Stomach (tissue), 9 donors: ENCODE data around the gene PSMC5. TPM values are rescaled to one million over a fixed set of nuclear protein-coding genes. Genes with fewer than 3 reads are reported as not detected.
A peak's percentile ranks its signal among the peaks of the same experiment; 100 is the strongest.

Experiments used
- DNase-seq, 2 donors: peaks; one replicate each; pipeline versions ENCODE4 v3.0.0 to v3.0.0-alpha.2; 2013 to 2019
- H3K27ac ChIP-seq, 5 donors: fragments of 200-600 bp in 4 of 5; sonication (generic) in 4 of 5; one replicate each; pipeline ENCODE4 v1.5.1; 2013 to 2019; ENCODE audit warnings: mild to moderate bottlenecking in 1 of 5, moderate library complexity in 1 of 5
- H3K27me3 ChIP-seq, 3 donors: fragments of 200-600 bp; sonication (generic); one replicate each; pipeline ENCODE4 v1.5.1; 2017 to 2019; ENCODE audit warnings: mixed run types in 1 of 3
- H3K36me3 ChIP-seq, 4 donors: fragments of 200-600 bp; sonication (generic); 1 replicate in 3 of 4; 2 replicates in 1 of 4; pipeline ENCODE4 v1.5.1; 2016 to 2019
- H3K4me1 ChIP-seq, 4 donors: fragments of 200-600 bp; sonication (generic); one replicate each; pipeline ENCODE4 v1.5.1; 2016 to 2019
- H3K4me3 ChIP-seq, 4 donors: fragments of 200-600 bp; sonication (generic) in 3 of 4; one replicate each; pipeline ENCODE4 v1.5.1; 2016 to 2019; ENCODE audit warnings: mild to moderate bottlenecking in 1 of 4
- H3K9me3 ChIP-seq, 4 donors: fragments of 200-600 bp; sonication (generic); one replicate each; pipeline ENCODE4 v1.5.1; 2016 to 2019
- CTCF ChIP-seq, 7 experiments: fragments of 450-650 bp in 4 of 7; fragments of 200-600 bp in 3 of 7; sonication (generic) in 3 of 7; IDR thresholded peaks; one replicate each; pipeline ENCODE4 v1.5.1; 2016 to 2019; ENCODE audit warnings: antibody characterized with exemption in 7 of 7, control low read depth in 2 of 7, mild to moderate bottlenecking in 1 of 7
- EP300 ChIP-seq: sonication (generic); formaldehyde crosslinking; IDR thresholded peaks from one replicate; pipeline ENCODE4 v1.6.1; 2017; ENCODE audit warnings: antibody characterized with exemption
- POLR2A ChIP-seq, 4 donors: fragments of 450-650 bp; IDR thresholded peaks; one replicate each; pipeline ENCODE4 v1.6.1; 2016; ENCODE audit warnings: antibody characterized with exemption in 4 of 4, control low read depth in 2 of 4, mild to moderate bottlenecking in 1 of 4, moderate library complexity in 1 of 4
- POLR2AphosphoS5 ChIP-seq, 3 donors: sonication (generic); formaldehyde crosslinking; IDR thresholded peaks; one replicate each; pipeline ENCODE4 v1.6.1; 2016; ENCODE audit warnings: antibody characterized with exemption in 3 of 3
- WGBS, 5 donors: extraction: QIAGEN DNeasy Blood & Tissue Kit in 3 of 5; methylation state at CpG; one replicate each; pipeline versions ENCODE4 v1.1.5 to v1.1.7; 2013 to 2018; 5-methylcytosine and 5-hydroxymethylcytosine counted together
- intact Hi-C: fragments of 100-400 bp; cut with DNase I; formaldehyde crosslinking; loops from one replicate; pipeline ENCODE4 v1.15.1; 2023; ENCODE audit warnings: low total_unique reads
- polyA plus RNA-seq, 3 donors: library from polyadenylated mRNA; stranded (reverse); fragments of 200-250 nt; gene quantifications; one replicate each; pipeline ENCODE4 v1.2.3, GENCODE V29; 2013
- total RNA-seq, 5 donors: library from RNA; depleted of rRNA; stranded (reverse); fragments of >200 nt; gene quantifications; one replicate each; pipeline versions ENCODE4 v1.1.0 to v1.2.3, GENCODE V29; 2014 to 2016
- donor health status: healthy with polysubstance abuse.
- donor health status: Bipolar disorder and iron deficiency.
- donor health status: healthy.

PSMC5 gene
- total and polyA plus RNA-seq, 8 donors = 19.2 to 211 (median 118) TPM

DNA sequence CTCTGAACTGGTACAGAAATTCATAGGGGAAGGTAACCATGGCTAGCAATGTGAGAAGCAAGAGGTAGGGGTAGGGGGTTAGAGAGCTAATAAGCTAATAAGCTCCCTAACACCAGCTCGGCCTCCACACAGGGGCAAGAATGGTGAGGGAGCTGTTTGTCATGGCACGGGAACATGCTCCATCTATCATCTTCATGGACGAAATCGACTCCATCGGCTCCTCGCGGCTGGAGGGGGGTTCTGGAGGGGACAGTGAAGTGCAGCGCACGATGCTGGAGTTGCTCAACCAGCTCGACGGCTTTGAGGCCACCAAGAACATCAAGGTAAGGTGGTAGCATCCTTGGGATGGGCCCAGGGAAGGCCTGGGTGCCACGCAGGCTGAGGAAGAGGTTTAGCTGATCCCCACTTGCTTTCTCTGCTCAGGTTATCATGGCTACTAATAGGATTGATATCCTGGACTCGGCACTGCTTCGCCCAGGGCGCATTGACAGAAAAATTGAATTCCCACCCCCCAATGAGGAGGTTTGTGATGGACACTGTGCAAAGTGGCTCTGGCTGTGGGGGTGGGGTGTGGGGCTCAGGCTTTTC lies 3.8 kb downstream of the PSMC5 start:
- Histone ChIP-seq H3K27ac (peak overlapping the region in 2 of 5 donors; percentile 17 to 24), H3K9me3 (no peaks in the 10 kb centered on the region), H3K4me1 (peaks cover 28 to 49% (median 40%) of the 10 kb centered on the region in 4 donors), H3K27me3 (no peaks in the 10 kb centered on the region), H3K4me3 (no peak overlapping the region), H3K36me3 (peaks cover 68 to 72% (median 70%) of the 10 kb centered on the region in 4 donors)
- intact Hi-C loops = no loop called here
- TF ChIP-seq POLR2A (IDR thresholded peaks at IDR 0.05) (no peak), CTCF (IDR thresholded peaks at IDR 0.05) (no peak), POLR2AphosphoS5 (IDR thresholded peaks at IDR 0.05) (no peak)
- 76 to 84% (median 83%) methylated on average over 15 of the region's 15 CpGs for WGBS, 5 donors
- DNase-seq = no peak

- no peak for DNase-seq
- no peaks in the 10 kb centered on the region for H3K9me3 ChIP-seq
- intact Hi-C loops = no loop called here
- H3K36me3 ChIP-seq = peaks cover 71 to 77% (median 75%) of the 10 kb centered on the region in 4 donors
- WGBS, 5 donors = 71 to 76% (median 72%) methylated on average over 7 to 8 of the region's 8 CpGs
- peaks cover 23 to 44% (median 35%) of the 10 kb centered on the region in 4 donors for H3K4me1 ChIP-seq
- no peak overlapping the region for H3K4me3 ChIP-seq
- no peak for TF ChIP-seq POLR2A (IDR thresholded peaks at IDR 0.05)
- no peaks in the 10 kb centered on the region for H3K27me3 ChIP-seq
- H3K27ac ChIP-seq = no peak overlapping the region
These were observed 4.3 kb downstream of the PSMC5 start for GRCh38 chr17:63831505-63831904.

GRCh38 chr17:63832014-63832413 lies 4.8 kb downstream of the PSMC5 start:
- 82 to 95% (median 88%) methylated on average over 5 of the region's 5 CpGs for WGBS, 5 donors
- no peaks in the 10 kb centered on the region for H3K9me3 ChIP-seq
- TF ChIP-seq POLR2A (IDR thresholded peaks at IDR 0.05) = no peak
- no peak for TF ChIP-seq CTCF (IDR thresholded peaks at IDR 0.05)
- TF ChIP-seq POLR2AphosphoS5 (IDR thresholded peaks at IDR 0.05) = no peak
- TF ChIP-seq EP300 = no peak
- H3K4me1 ChIP-seq = peaks cover 23 to 49% (median 36%) of the 10 kb centered on the region in 4 donors
- no peak overlapping the region for H3K27ac ChIP-seq
- no peaks in the 10 kb centered on the region for H3K27me3 ChIP-seq
- no peak overlapping the region for H3K4me3 ChIP-seq
- DNase-seq = no peak
- H3K36me3 ChIP-seq = peaks cover 76 to 82% (median 80%) of the 10 kb centered on the region in 4 donors
- intact Hi-C loops = no loop called here

- intact Hi-C loops = no loop called here
- H3K27me3 ChIP-seq = no peaks in the 10 kb centered on the region
- no peak for TF ChIP-seq CTCF (IDR thresholded peaks at IDR 0.05)
- no peak for TF ChIP-seq POLR2A (IDR thresholded peaks at IDR 0.05)
- TF ChIP-seq EP300 = no peak
- no peak for TF ChIP-seq POLR2AphosphoS5 (IDR thresholded peaks at IDR 0.05)
- H3K4me3 ChIP-seq = no peak overlapping the region
- WGBS, 5 donors = 63 to 92% (median 81%) methylated on average over 2 of the region's 2 CpGs
- peaks cover 28 to 53% (median 40%) of the 10 kb centered on the region in 4 donors for H3K4me1 ChIP-seq
- DNase-seq = no peak
- no peaks in the 10 kb centered on the region for H3K9me3 ChIP-seq
- H3K27ac ChIP-seq = no peak overlapping the region
- H3K36me3 ChIP-seq = peaks cover 81 to 86% (median 85%) of the 10 kb centered on the region in 4 donors
These were observed 5.2 kb downstream of the PSMC5 start for GRCh38 chr17:63832455-63832854.

DNA sequence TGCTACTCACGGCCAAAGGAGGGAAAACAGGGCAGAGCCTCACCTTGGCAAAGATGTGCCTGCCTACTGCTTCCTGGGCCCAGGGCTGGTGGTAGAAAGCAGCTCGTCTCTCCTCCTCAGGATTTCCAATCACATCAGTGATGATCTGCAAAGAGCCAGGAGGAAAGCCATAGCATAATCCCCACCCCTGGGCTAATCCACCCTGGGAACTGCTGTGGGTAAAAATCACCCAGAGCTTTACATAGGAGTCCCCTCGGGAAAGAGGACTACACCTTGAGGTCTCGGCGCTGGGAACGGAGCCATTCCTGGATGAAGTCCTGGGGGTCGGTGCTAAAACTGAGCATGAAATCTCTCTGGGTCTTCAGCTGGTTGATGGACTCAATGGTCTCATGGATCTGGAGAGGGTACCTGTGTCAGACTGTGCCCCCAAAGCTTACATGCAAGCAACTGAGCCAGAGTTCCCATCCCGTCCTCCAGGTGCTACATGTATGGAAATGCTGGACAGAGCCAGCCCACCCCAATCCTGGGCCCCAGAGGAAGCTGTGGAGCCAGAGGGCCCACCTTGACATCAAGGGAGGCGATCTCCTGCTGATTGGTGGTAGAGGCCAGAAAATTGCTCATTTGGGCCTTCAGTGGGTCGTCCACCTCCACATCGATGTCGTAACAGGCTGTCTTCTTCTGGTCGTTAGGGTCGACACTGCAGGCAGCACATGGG lies 6.0 kb downstream of the PSMC5 start:
- Histone ChIP-seq H3K27me3 (no peaks in the 10 kb centered on the region), H3K4me3 (no peak overlapping the region), H3K36me3 (peaks cover 81 to 90% (median 88%) of the 10 kb centered on the region in 4 donors), H3K27ac (no peak overlapping the region), H3K4me1 (peaks cover 32 to 57% (median 43%) of the 10 kb centered on the region in 4 donors), H3K9me3 (no peaks in the 10 kb centered on the region)
- no peak for DNase-seq
- intact Hi-C loops = no loop called here
- 79 to 88% (median 85%) methylated on average over 11 to 14 of the region's 14 CpGs for WGBS, 5 donors
- TF ChIP-seq EP300 (no peak), POLR2AphosphoS5 (IDR thresholded peaks at IDR 0.05) (no peak), CTCF (IDR thresholded peaks at IDR 0.05) (no peak), POLR2A (IDR thresholded peaks at IDR 0.05) (no peak)
